H1 (cell line): ENCODE results near the gene MEIOB. TPM values are rescaled to one million over a fixed set of nuclear protein-coding genes. Genes with fewer than 3 reads are reported as not detected.

Source experiments
- CTCF ChIA-PET: fragments of 300-600 bp; sonication (Branson Sonifier 250); formaldehyde crosslinking; loops from one replicate; lab custom pipeline; 2021; ENCODE audit not compliant: partially characterized antibody; lab: Charles Lee
- POLR2A ChIA-PET: fragments of 300-600 bp; sonication (Branson Sonifier 250); formaldehyde crosslinking; loops from one replicate; lab custom pipeline; 2021; ENCODE audit warnings: inconsistent platforms; ENCODE audit not compliant: partially characterized antibody; lab: Charles Lee
- DNase-seq, 2 experiments: peaks; one replicate each; pipeline versions ENCODE4 v3.0.0 to v3.0.0-alpha.2; 2010 to 2022; ENCODE audit warnings: low spot score in 2 of 2, low read depth in 1 of 2, mixed read lengths in 1 of 2
- FAIRE-seq: peaks from 2 replicates; lab custom pipeline; 2011; peaks lifted over from hg19 to GRCh38; lab: Jason Lieb, UNC
- H2AFZ ChIP-seq: 2 replicates; pipeline ENCODE4 v1.8.1; 2012; ENCODE audit warnings: low read length, inconsistent platforms
- H2AK5ac ChIP-seq: 2 replicates; pipeline ENCODE4 v1.6.1; 2013; ENCODE audit warnings: low read depth, low read length
- H2BK120ac ChIP-seq: replicated peaks from 2 replicates; pipeline ENCODE3; 2013; ENCODE audit warnings: low read depth, low read length, inconsistent platforms
- H2BK12ac ChIP-seq: 2 replicates; pipeline ENCODE4 v1.6.1; 2013; ENCODE audit warnings: low read depth, low read length
- H2BK15ac ChIP-seq: 2 replicates; pipeline ENCODE4 v1.6.1; 2013; ENCODE audit warnings: low read length
- H2BK20ac ChIP-seq: 2 replicates; pipeline ENCODE4 v1.6.1; 2013; ENCODE audit warnings: low read length
- H2BK5ac ChIP-seq: 2 replicates; pipeline ENCODE4 v1.6.1; 2013; ENCODE audit warnings: low read depth, low read length
- H3K14ac ChIP-seq: 2 replicates; pipeline ENCODE4 v1.6.1; 2013; ENCODE audit warnings: inconsistent platforms; ENCODE audit not compliant: insufficient read length
- H3K18ac ChIP-seq: 2 replicates; pipeline ENCODE4 v1.6.1; 2013; ENCODE audit warnings: low read length; ENCODE audit errors: extremely low read depth
- H3K23ac ChIP-seq: 2 replicates; pipeline ENCODE4 v1.6.1; 2013; ENCODE audit warnings: inconsistent platforms; ENCODE audit not compliant: insufficient read length
- H3K23me2 ChIP-seq: 2 replicates; pipeline ENCODE4 v1.6.1; 2013; ENCODE audit warnings: low read depth, low read length
- H3K27ac ChIP-seq: 2 replicates; pipeline ENCODE4 v1.6.1; 2011; ENCODE audit warnings: low read depth, low read length, inconsistent platforms
- H3K27me3 ChIP-seq, 4 experiments: replicated peaks in 1 of 4; 1 replicate in 1 of 4; 2 replicates in 3 of 4; pipeline versions ENCODE4 v1.6.1 to v1.8.1; 2011 to 2013; ENCODE audit warnings: low read length in 3 of 4, mild to moderate bottlenecking in 3 of 4, inconsistent platforms in 2 of 4, mixed read lengths in 2 of 4, moderate library complexity in 1 of 4; ENCODE audit not compliant: control insufficient read depth in 3 of 4, insufficient read depth in 3 of 4; ENCODE audit errors: extremely low read depth in 1 of 4
- H3K36me3 ChIP-seq, 4 experiments: 2 replicates each; pipeline versions ENCODE4 v1.6.1 to v1.8.1; 2011 to 2013; ENCODE audit warnings: mild to moderate bottlenecking in 4 of 4, low read length in 3 of 4, moderate library complexity in 2 of 4, control low read depth in 1 of 4, inconsistent platforms in 1 of 4; ENCODE audit not compliant: insufficient read depth in 4 of 4, control insufficient read depth in 2 of 4
- H3K4ac ChIP-seq: replicated peaks from 2 replicates; pipeline ENCODE3; 2013; ENCODE audit warnings: low read length, low read depth, mixed read lengths, inconsistent platforms; ENCODE audit not compliant: insufficient read length
- H3K4me1 ChIP-seq, 4 experiments: replicated peaks in 1 of 4; 1 replicate in 1 of 4; 2 replicates in 3 of 4; pipeline versions ENCODE4 v1.6.1 to v1.8.1; 2011 to 2013; ENCODE audit warnings: low read length in 3 of 4, inconsistent platforms in 2 of 4, mixed read lengths in 1 of 4; ENCODE audit not compliant: insufficient read depth in 4 of 4, control insufficient read depth in 3 of 4
- H3K4me2 ChIP-seq, 2 experiments: 2 replicates each; pipeline versions ENCODE4 v1.6.1 to v1.8.1; 2011 to 2013; ENCODE audit warnings: low read depth in 2 of 2, low read length in 2 of 2, control low read depth in 1 of 2, inconsistent platforms in 1 of 2, mild to moderate bottlenecking in 1 of 2; ENCODE audit not compliant: insufficient read depth in 1 of 2
- H3K4me3 ChIP-seq, 4 experiments: fragments of 200-600, 300-600 bp in 1 of 4; sonication (generic), shearing (Covaris generic), sonication (Bioruptor Twin) in 1 of 4; 2 replicates each; pipeline versions ENCODE4 v1.5.1 to v1.8.1; 2011 to 2016; ENCODE audit warnings: low read length in 4 of 4, low read depth in 3 of 4, control low read depth in 2 of 4, inconsistent platforms in 2 of 4, mild to moderate bottlenecking in 2 of 4, mixed read lengths in 1 of 4, moderate library complexity in 1 of 4; ENCODE audit not compliant: insufficient read depth in 2 of 4; ENCODE audit errors: extremely low read depth in 1 of 4
- H3K56ac ChIP-seq: replicated peaks from 2 replicates; pipeline ENCODE3; 2013; ENCODE audit warnings: low read depth, mild to moderate bottlenecking, mixed read lengths, low read length, inconsistent platforms; ENCODE audit not compliant: insufficient read length
- H3K79me1 ChIP-seq: 2 replicates; pipeline ENCODE4 v1.6.1; 2013; ENCODE audit warnings: low read depth, low read length, control low read depth
- H3K79me2 ChIP-seq, 2 experiments: 2 replicates each; pipeline versions ENCODE4 v1.6.1 to v1.8.1; 2012 to 2013; ENCODE audit warnings: low read length in 2 of 2, mild to moderate bottlenecking in 2 of 2, inconsistent platforms in 1 of 2; ENCODE audit not compliant: insufficient read depth in 2 of 2, control insufficient read depth in 1 of 2
- H3K9ac ChIP-seq, 4 experiments: replicated peaks in 1 of 4; 1 replicate in 1 of 4; 2 replicates in 3 of 4; pipeline versions ENCODE4 v1.6.1 to v1.8.1; 2011 to 2013; ENCODE audit warnings: low read depth in 3 of 4, low read length in 3 of 4, control low read depth in 2 of 4, mild to moderate bottlenecking in 2 of 4, moderate library complexity in 2 of 4, inconsistent platforms in 1 of 4; ENCODE audit errors: extremely low read depth in 1 of 4
- H3K9me3 ChIP-seq, 2 experiments: 2 replicates each; pipeline versions ENCODE4 v1.6.1 to v1.8.1; 2012 to 2013; ENCODE audit warnings: mild to moderate bottlenecking in 2 of 2, moderate library complexity in 2 of 2, control low read depth in 1 of 2, inconsistent platforms in 1 of 2, low read depth in 1 of 2, low read length in 1 of 2, mixed read lengths in 1 of 2; ENCODE audit not compliant: insufficient read depth in 2 of 2
- H4K20me1 ChIP-seq, 2 experiments: replicated peaks in 1 of 2; 2 replicates each; pipeline versions ENCODE3 to v1.8.1; 2011 to 2013; ENCODE audit warnings: inconsistent platforms in 2 of 2, low read length in 2 of 2, mild to moderate bottlenecking in 1 of 2; ENCODE audit not compliant: insufficient read depth in 2 of 2, control insufficient read depth in 1 of 2
- H4K5ac ChIP-seq: 2 replicates; pipeline ENCODE4 v1.6.1; 2013; ENCODE audit warnings: low read length, low read depth, mixed read lengths, inconsistent platforms; ENCODE audit not compliant: insufficient read length
- H4K8ac ChIP-seq: 2 replicates; pipeline ENCODE4 v1.8.0; 2013; ENCODE audit warnings: mild to moderate bottlenecking, moderate library complexity, low read length, inconsistent platforms; ENCODE audit not compliant: insufficient read depth; ENCODE audit errors: extremely low read depth
- H4K91ac ChIP-seq: replicated peaks from 2 replicates; pipeline ENCODE3; 2013; ENCODE audit warnings: low read length, mixed read lengths, inconsistent platforms; ENCODE audit not compliant: insufficient read length
- BACH1 ChIP-seq: IDR thresholded peaks from 2 replicates; pipeline ENCODE4 v1.6.1; 2012; ENCODE audit warnings: low read length, improper control_type of control experiment
- CBX8 ChIP-seq: fragments of 300-800, 300-1000 bp; sonication (generic); IDR thresholded peaks from 2 replicates; pipeline ENCODE4 v1.7.1; 2016; ENCODE audit warnings: low read depth, low read length, borderline replicate concordance
- CHD2 ChIP-seq: IDR thresholded peaks from 2 replicates; pipeline ENCODE4 v1.6.1; 2012; ENCODE audit warnings: low read length, improper control_type of control experiment
- HDAC2 ChIP-seq, 2 experiments: fragments of 300-600 bp in 1 of 2; sonication (generic) in 1 of 2; IDR thresholded peaks; 2 replicates each; pipeline ENCODE4 v1.6.1; 2011 to 2012; ENCODE audit warnings: low read depth in 2 of 2, low read length in 2 of 2, mild to moderate bottlenecking in 2 of 2, moderate library complexity in 2 of 2, borderline replicate concordance in 1 of 2, inconsistent platforms in 1 of 2
- RNF2 ChIP-seq: fragments of 200-900, 300-1000 bp; sonication (generic); IDR thresholded peaks from 2 replicates; pipeline ENCODE4 v1.7.1; 2016; ENCODE audit warnings: borderline replicate concordance, low read depth, mild to moderate bottlenecking, antibody characterized with exemption, low read length; ENCODE audit not compliant: poor library complexity, severe bottlenecking; ENCODE audit errors: missing control alignments
- SAP30 ChIP-seq: fragments of 300-600 bp; sonication (generic); IDR thresholded peaks from 2 replicates; pipeline ENCODE4 v1.7.1; 2012; ENCODE audit warnings: low read length, moderate library complexity, mild to moderate bottlenecking, inconsistent platforms; ENCODE audit not compliant: insufficient read depth, insufficient replicate concordance
- SP2 ChIP-seq: IDR thresholded peaks from 2 replicates; pipeline ENCODE4 v1.6.1; 2012; ENCODE audit warnings: mild to moderate bottlenecking, low read length, inconsistent platforms
- SP4 ChIP-seq: IDR thresholded peaks from 2 replicates; pipeline ENCODE4 v1.6.1; 2012; ENCODE audit warnings: low read length, inconsistent platforms
- TAF1 ChIP-seq: IDR thresholded peaks from 2 replicates; pipeline ENCODE4 v1.6.1; 2011; ENCODE audit warnings: mild to moderate bottlenecking, low read depth, low read length
- TBP ChIP-seq: IDR thresholded peaks from 2 replicates; pipeline ENCODE4 v1.6.1; 2011; ENCODE audit warnings: low read depth, low read length, improper control_type of control experiment
- WGBS, 2 experiments: shearing (Covaris generic) in 1 of 2; methylation state at CpG; one replicate each; pipeline versions ENCODE4 v1.1.6 to v1.1.7; 2013 to 2015; ENCODE audit warnings: low lambda C conversion rate in 2 of 2, mixed read lengths in 2 of 2, inconsistent platforms in 1 of 2, low coverage in 1 of 2, missing lambda C conversion rate in 1 of 2; ENCODE audit not compliant: insufficient replicate concordance in 2 of 2, insufficient coverage in 1 of 2, insufficient read length in 1 of 2; ENCODE audit errors: extremely low coverage in 1 of 2, missing lambda C conversion rate in 1 of 2; 5-methylcytosine and 5-hydroxymethylcytosine counted together
- polyA plus RNA-seq, 7 experiments: library from polyadenylated mRNA; depleted of rRNA in 3 of 7; stranded (reverse) in 5 of 7; unstranded in 2 of 7; fragments of >200 nt in 5 of 7; fragments of 200-250 nt in 2 of 7; gene quantifications; 1 replicate in 5 of 7; 2 replicates in 1 of 7; 4 replicates in 1 of 7; pipeline versions ENCODE4 v1.2.1 to v1.2.3, GENCODE V29; 2011 to 2013; ENCODE audit warnings: missing spikeins in 2 of 7, mixed read lengths in 2 of 7
- total RNA-seq: library from RNA; stranded (reverse); fragmentation: NEBNext Ultra II Directional; extraction: Animal tissue kit (Norgen Biotek cat#: 25700); gene quantifications from 2 replicates; pipeline ENCODE4 v1.2.1, GENCODE V29; 2021
- TF ChIP-seq, protein P1 (sequence below): IDR thresholded peaks from 2 replicates; pipeline ENCODE4 v1.6.1; 2011; ENCODE audit warnings: low read length, improper control_type of control experiment

The MEIOB gene
- total and polyA plus RNA-seq, 2 of the 8 experiments (the other 6 are each of a cell fraction or from before 2014, with no cell fraction given): 0.63 to 1.1 TPM

DNA sequence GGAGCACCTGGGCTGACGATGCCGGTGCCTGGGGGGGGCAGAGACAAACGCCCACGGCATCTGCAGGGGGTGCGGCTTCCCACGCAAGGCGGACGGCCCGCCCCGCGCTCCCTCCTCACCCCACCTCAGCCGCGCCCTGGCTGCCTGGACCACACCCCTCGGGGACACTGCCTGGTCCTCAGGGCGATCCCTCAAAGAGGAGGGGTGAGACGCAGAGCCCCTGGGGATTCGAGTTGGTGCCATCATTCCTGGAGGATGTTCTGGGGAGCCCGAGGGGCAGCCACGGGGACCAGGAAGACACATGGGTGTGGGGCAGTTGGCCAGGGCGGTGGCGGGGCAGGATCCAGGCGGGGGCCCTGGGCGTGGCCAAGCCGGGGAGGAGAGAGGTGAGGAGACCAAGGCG is 82.3 kb downstream of the MEIOB start:
- Histone ChIP-seq H2BK5ac (no peak overlapping the region), H2BK12ac (no peak overlapping the region), H2AK5ac (no peak overlapping the region), H3K36me3 (peaks cover 0 to 44% (median 2%) of the 10 kb centered on the region in 4 experiments; a peak in 4 of 8 replicates), H3K4ac (no peak overlapping the region), H3K4me1 (no peaks in the 10 kb centered on the region), H3K27me3 (no peaks in the 10 kb centered on the region), H4K8ac (no peak overlapping the region), H4K5ac (no peak overlapping the region), H3K23me2 (no peaks in the 10 kb centered on the region), H3K56ac (no peak overlapping the region), H4K91ac (no peak overlapping the region), H3K14ac (no peak overlapping the region), H3K27ac (no peak overlapping the region), H3K79me1 (peaks cover 9% of the 10 kb centered on the region; the same call in 1 of the 2 replicates), H2AFZ (no peak overlapping the region), H3K4me3 (no peak overlapping the region), H2BK15ac (no peak overlapping the region), H3K4me2 (no peak overlapping the region), H3K9me3 (no peaks in the 10 kb centered on the region), H3K79me2 (peaks cover 0 to 22% of the 10 kb centered on the region in 2 experiments; a peak in 3 of 4 replicates), H3K18ac (no peak overlapping the region), H4K20me1 (peaks cover 17 to 18% of the 10 kb centered on the region in 2 experiments), H3K9ac (no peak overlapping the region), H3K23ac (no peak overlapping the region), H2BK20ac (no peak overlapping the region), H2BK120ac (no peak overlapping the region)
- DNase-seq (no peak), FAIRE-seq (no peak)
- 93% methylated on average over 14 of the region's 25 CpGs; no CpG with 5 or more reads in 1 of the 2 experiments for WGBS, 2 experiments
- POLR2A ChIA-PET: interaction anchor here (1.3 to 4.0 kb wide), 5 partner anchors 10 to 31 kb away, joined by 3 to 15 read pairs (median 4); partner anchors contain the start of genes EME2 and MRPS34
- TF ChIP-seq SP4 (no peak), SP2 (no peak), CBX8 (no peak), TAF1 (no peak), TBP (no peak), CHD2 (no peak), SAP30 (no peak), RNF2 (no peak), HDAC2 (IDR thresholded peaks at IDR 0.05; ENCODE audit: borderline replicate concordance in 1 of 2, low read depth in 2 of 2, low read length in 2 of 2) (no peak), BACH1 (no peak)
- TF ChIP-seq, protein P1, sequence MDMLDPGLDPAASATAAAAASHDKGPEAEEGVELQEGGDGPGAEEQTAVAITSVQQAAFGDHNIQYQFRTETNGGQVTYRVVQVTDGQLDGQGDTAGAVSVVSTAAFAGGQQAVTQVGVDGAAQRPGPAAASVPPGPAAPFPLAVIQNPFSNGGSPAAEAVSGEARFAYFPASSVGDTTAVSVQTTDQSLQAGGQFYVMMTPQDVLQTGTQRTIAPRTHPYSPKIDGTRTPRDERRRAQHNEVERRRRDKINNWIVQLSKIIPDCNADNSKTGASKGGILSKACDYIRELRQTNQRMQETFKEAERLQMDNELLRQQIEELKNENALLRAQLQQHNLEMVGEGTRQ: no peak
- CTCF ChIA-PET: no interaction called here
